Hematopoietic multipotent progenitor cell treated with erythropoietin and hydrocortisone succinate and interleukin-3 and kit ligand, for 4 days (in vitro differentiated cells): Measurements from ENCODE around the gene C17orf50.

Source experiments
- DNase-seq: peaks from one replicate; pipeline ENCODE4 v3.0.0-alpha.2; 2015

Gene C17orf50

DNA sequence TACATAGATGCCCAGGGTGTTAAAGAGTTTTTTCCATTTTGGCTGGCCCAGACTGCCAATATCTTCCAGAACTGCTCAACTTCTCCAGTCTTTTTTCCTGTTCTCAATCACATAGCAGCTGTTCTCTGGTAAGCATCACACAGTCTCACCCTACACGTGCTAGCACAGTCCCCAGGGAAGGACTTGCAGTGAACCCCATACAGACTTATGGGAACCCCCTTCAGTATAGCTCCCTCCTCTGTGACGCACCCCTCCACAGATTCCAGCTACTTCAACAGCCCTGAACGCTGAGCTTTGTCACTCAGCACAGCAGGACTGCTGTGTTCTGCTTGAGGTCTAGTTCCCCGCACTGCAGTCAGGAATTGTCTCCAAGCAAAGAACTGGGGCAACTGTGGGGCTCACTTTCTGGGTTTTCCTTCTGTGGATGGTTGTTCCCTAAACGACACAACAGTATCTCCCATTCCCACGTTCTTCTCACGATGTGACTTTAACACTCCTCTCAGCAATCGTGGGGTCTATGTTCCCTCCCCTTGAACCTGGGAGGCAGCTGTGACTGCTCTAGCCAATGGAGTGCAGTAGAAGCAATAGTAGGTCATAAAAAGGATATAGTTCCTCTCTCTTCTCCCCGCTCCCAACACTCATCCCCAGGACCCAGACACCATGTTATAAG, 31.1 kb downstream of the C17orf50 start:
- no peak for DNase-seq

- no peak for DNase-seq
These were observed 32.6 kb downstream of the C17orf50 start for GRCh38 chr17:35793257-35793656.

- DNase-seq = peak; percentile 67
These were observed 34.6 kb downstream of the C17orf50 start, which contains the start of gene MMP28 for GRCh38 chr17:35795007-35795870. TSS of gene MMP28 (minus strand) at chr17:35795641. CDS start at chr17:35795377, 264 bp downstream.

- no peak for DNase-seq
These were observed 35.2 kb downstream of the C17orf50 start for GRCh38 chr17:35795871-35796265.

DNA sequence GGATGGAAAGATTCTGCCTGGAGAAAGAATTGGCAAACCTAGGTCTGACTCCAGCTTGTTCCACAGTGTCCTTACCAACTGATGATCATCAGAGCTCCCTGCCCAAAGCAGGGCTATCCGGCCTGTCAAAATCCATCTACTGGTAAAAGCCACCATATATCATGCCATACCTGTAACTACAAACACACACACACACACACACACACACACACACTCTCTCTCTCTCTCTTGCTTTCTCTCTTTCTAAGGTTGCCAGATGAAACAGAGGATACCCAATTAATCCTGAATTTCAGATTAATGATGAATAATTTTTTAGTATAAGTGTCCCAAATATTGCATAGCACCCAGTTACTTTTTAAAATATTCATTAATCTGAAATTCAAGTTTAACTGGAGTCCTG, 36.3 kb downstream of the C17orf50 start:
- no peak for DNase-seq

GRCh38 chr17:35797370-35797769, 36.7 kb downstream of the C17orf50 start:
- DNase-seq = no peak

DNA sequence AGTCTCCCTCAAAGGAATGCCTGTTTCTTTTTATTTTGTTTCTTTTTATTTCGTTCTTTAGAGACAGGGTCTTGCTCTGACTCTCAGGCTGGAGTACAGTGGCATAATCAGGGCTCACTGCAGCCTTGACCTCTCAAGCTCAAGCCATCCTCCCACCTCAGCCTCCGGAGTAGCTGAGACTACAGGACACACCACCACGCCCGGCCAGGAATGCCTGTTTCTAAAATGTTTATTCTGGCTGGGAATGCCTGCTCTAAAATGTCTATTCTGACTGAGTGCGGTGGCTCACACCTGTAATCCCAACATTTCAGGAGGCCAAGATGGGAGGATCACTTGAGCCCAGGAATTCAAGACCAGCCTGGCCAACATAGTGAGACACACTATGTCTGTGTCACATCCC, 37.2 kb downstream of the C17orf50 start:
- no peak for DNase-seq

- DNase-seq = no peak
These were observed 39.3 kb downstream of the C17orf50 start for GRCh38 chr17:35799942-35800341.

GRCh38 chr17:35801583-35802224, 41.0 kb downstream of the C17orf50 start:
- peak; percentile 93 for DNase-seq

GRCh38 chr17:35804658-35805192, 44.0 kb downstream of the C17orf50 start:
- DNase-seq = peak; percentile 97

- DNase-seq = no peak
These were observed 46.9 kb downstream of the C17orf50 start for GRCh38 chr17:35807371-35808144.

GRCh38 chr17:35808240-35808961, 47.7 kb downstream of the C17orf50 start:
- DNase-seq = no peak

DNA sequence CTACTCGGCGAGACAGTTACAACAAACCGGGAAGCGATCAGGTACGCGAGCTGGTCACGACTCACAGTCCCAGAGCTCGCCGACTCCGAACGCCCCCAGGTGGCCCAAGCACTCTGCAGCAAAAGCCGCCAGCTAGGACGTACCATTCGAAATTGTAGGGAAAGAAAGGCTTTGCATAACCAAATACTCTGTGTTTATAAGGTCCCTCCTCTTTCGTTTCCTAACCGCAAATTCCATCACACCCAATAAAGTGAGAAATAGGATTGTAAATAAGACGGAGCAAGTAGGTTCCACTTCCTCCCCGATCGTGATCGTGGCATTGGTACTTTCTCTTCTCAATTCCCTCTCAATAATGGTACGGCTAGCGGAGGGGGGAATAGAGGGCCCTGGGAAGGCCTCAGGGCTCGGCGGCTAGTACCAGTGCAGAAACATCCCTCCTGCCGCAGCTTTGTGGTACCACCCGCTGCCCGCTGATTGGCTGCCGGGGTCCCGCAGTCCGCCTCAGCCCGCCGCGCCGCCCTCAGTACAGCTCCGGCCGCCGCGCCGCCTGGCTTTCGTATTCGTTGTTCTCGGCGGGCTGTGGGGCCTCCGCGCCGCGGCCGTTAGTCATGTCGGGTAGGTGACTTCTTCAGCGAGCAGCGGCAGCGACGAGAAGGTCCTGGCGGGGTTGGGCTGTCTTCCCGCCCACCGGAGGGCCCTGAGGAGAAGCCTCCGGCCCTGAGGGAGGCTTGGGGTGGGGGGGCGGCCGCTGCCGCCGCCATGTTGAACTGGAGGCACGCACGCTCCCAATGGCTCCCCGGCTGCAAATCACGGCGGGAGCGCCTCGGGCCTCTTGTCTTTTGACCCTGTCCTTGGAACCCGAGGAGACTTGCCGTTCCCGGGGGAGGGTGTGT, 48.5 kb downstream of the C17orf50 start, which contains the start of gene TAF15:
TSS of gene TAF15 (plus strand) at position 523 of the 893 bp plus-strand sequence. CDS start at position 609, 86 bp downstream.
- DNase-seq = peak; percentile 99

DNA sequence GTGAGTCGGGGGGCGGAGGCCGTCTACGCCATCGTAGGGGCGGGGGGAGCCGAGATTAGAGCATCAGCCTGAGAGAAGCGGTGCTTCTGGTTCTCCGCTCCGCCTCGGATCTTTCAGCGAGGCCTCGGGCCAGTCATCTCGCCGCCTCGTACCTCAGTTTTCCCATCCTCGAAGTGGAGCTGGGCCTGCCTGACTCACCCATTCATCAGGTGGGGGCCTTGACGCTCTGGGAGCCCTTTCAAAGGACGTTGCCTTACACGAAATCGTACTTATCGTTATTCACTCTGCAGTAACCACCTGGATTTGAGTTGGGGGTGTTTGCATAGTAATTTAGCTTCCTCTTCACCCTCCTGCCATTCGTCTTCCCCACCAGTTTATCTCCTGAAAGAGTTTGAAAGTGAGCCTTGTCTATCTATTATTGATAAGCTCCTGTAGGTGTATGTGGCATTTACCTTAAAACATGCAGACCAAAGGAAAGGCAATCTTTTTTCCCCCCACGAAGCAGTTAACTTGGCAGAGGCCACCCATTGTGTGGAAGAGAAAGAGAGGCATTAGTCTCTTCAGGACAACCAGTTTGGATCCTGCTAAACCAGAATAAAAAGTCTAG, 49.3 kb downstream of the C17orf50 start:
- DNase-seq = no peak

DNA sequence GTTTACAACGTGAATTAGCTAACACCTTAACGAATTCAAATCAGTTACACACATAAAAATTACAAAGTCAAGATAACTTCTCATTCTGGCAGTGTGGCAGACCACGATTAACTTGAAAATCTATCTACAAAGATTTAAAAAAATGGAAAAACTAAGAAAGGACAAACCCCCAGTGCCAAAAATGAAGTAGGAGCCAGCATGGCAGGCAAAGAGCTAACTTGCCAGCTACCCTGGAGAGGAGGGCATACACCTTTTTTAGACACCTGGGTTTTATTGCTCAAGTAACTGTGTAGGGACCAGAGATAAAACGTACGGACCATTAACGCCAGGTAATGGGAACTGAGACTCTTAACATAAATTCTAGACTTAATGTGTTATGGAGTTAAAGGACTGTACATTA, 51.1 kb downstream of the C17orf50 start:
- DNase-seq = no peak

DNA sequence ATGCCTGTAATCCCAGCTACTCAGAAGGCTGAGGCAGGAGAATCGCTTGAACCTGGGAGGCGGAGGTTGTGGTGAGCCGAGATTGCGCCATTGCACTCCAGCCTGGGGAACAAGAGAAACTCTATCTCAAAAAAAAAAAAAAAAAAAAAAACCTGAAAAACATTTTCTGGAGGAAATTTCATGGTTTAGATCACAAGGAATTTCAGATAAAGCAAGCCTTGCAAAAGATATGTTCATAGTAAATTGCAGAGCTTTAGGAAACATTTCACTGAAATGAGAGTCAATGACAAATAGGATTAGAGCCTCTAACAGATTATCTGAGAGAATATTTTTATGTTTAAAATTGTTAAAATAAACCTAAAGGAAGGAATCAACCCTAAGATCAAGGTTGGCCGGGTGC, 51.8 kb downstream of the C17orf50 start:
- no peak for DNase-seq
